HepG2 (cell line): ENCODE data around the gene URM1. TPM values are rescaled to one million over a fixed set of nuclear protein-coding genes. Genes with fewer than 3 reads are reported as not detected.

Experiments used
- CHCHD3 ChIP-seq: sonication (generic); formaldehyde crosslinking; IDR thresholded peaks from 2 replicates; pipeline ENCODE4 v1.8.0; 2022; ENCODE audit warnings: mild to moderate bottlenecking, missing genetic modification reagents, moderate library complexity
- GATAD1 ChIP-seq: IDR thresholded peaks from 2 replicates; pipeline ENCODE4 v1.6.1; 2016; ENCODE audit warnings: missing genetic modification reagents, missing compliant biosample characterization
- POLR2G ChIP-seq: fragments of 200-400 bp; formaldehyde crosslinking; IDR thresholded peaks from 2 replicates; pipeline ENCODE4 v1.6.1; 2018; ENCODE audit warnings: mild to moderate bottlenecking, low read depth, low read length, moderate library complexity
- SAFB2 ChIP-seq: sonication (generic); formaldehyde crosslinking; IDR thresholded peaks from 2 replicates; pipeline ENCODE4 v1.5.1; 2020; ENCODE audit warnings: missing genetic modification reagents, low read depth, mild to moderate bottlenecking, borderline replicate concordance
- SYNCRIP ChIP-seq: fragments of 200-400 bp; formaldehyde crosslinking; IDR thresholded peaks from 2 replicates; pipeline ENCODE4 v1.6.1; 2018; ENCODE audit warnings: mild to moderate bottlenecking, low read depth, low read length; ENCODE audit not compliant: insufficient read depth
- TBL1XR1 ChIP-seq: fragments of 150-350 bp; IDR thresholded peaks from 2 replicates; pipeline ENCODE4 v1.6.1; 2014; ENCODE audit warnings: borderline replicate concordance, low read length; ENCODE audit not compliant: partially characterized antibody
- THAP9 ChIP-seq: sonication (generic); formaldehyde crosslinking; IDR thresholded peaks from 2 replicates; pipeline ENCODE4; 2020; ENCODE audit warnings: missing genetic modification reagents, mild to moderate bottlenecking, borderline replicate concordance
- TIGD3 ChIP-seq: sonication (generic); formaldehyde crosslinking; IDR thresholded peaks from 2 replicates; pipeline ENCODE4 v1.5.1; 2020; ENCODE audit warnings: mild to moderate bottlenecking, missing genetic modification reagents, borderline replicate concordance
- ZNF558 ChIP-seq: sonication (generic); formaldehyde crosslinking; IDR thresholded peaks from 2 replicates; pipeline ENCODE4 v1.9.0; 2022; ENCODE audit warnings: mild to moderate bottlenecking, missing genetic modification reagents, borderline replicate concordance
- ZSCAN25 ChIP-seq: sonication (generic); formaldehyde crosslinking; IDR thresholded peaks from 2 replicates; pipeline ENCODE4 v1.8.0; 2022; ENCODE audit warnings: mild to moderate bottlenecking, missing genetic modification reagents
- polyA plus RNA-seq, 8 experiments: library from polyadenylated mRNA; depleted of rRNA in 3 of 8; stranded (reverse) in 7 of 8; unstranded in 1 of 8; fragments of >200 nt; fragmentation: Illumina TruSeq in 4 of 8; extraction: Trizol in 4 of 8; gene quantifications; 2 replicates each; pipeline versions ENCODE4 v1.2.1 to v1.2.3, GENCODE V29; 2011 to 2016; ENCODE audit warnings: low read depth in 4 of 8, missing spikeins in 1 of 8, mixed read lengths in 1 of 8; ENCODE audit not compliant: insufficient read depth in 1 of 8
- total RNA-seq, 5 experiments: library from RNA; depleted of rRNA; stranded (reverse); fragments of >200 nt; fragmentation: Illumina TruSeq; extraction: Trizol; gene quantifications; 2 replicates each; pipeline ENCODE4 v1.2.3, GENCODE V29; 2016; ENCODE audit warnings: low read depth in 1 of 5
- TF ChIP-seq, protein P1 (sequence below): sonication (generic); formaldehyde crosslinking; IDR thresholded peaks from 2 replicates; pipeline ENCODE4 v1.5.0; 2020; ENCODE audit warnings: mild to moderate bottlenecking, missing genetic modification reagents
- TF ChIP-seq, protein P2 (sequence below): sonication (generic); formaldehyde crosslinking; IDR thresholded peaks from 2 replicates; pipeline ENCODE4 v1.4.0; 2020; ENCODE audit warnings: mild to moderate bottlenecking, missing genetic modification reagents
- TF ChIP-seq, protein P3 (sequence below): sonication (generic); formaldehyde crosslinking; IDR thresholded peaks from 2 replicates; pipeline ENCODE4 v1.4.0; 2020; ENCODE audit warnings: missing genetic modification reagents
- TF ChIP-seq, protein P4 (sequence below): sonication (generic); formaldehyde crosslinking; IDR thresholded peaks from 2 replicates; pipeline ENCODE4 v1.4.0; 2020; ENCODE audit warnings: missing genetic modification reagents, borderline replicate concordance

The URM1 gene
- total and polyA plus RNA-seq, 2 of the 13 experiments (the other 11 are each of a cell fraction or from before 2014, with no cell fraction given), result 37.1 to 41.3 TPM

DNA sequence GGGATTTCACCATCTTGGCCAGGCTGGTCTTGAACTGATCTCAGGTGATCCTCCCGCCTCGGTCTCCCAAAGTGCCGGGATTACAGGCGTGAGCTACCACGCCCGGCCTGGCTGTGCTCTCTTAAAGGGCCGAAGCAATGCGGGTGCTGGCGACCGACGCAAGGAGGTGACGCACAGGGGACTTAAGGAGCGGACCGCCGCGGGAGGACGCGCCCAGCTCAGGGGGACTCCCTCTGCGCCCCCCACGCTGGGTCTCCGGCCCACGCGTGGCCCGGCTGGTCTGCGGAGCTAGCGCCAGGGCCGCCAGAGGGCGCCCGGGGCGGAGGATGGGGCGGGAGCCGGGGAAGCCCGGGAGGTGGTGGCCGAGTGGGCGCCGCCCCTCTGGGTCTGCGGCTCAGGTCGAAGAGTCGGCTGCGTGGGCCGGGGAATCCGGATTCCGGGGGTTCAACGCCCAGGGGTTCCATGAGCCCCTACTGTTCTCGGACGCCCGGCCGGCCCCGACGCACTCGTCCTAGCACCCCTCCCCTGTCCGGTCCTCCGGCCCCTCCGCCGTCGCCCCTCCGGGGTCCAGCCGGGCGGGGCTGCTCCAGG lies 49.0 kb downstream of the URM1 start (continued):
- TF ChIP-seq, protein P1, sequence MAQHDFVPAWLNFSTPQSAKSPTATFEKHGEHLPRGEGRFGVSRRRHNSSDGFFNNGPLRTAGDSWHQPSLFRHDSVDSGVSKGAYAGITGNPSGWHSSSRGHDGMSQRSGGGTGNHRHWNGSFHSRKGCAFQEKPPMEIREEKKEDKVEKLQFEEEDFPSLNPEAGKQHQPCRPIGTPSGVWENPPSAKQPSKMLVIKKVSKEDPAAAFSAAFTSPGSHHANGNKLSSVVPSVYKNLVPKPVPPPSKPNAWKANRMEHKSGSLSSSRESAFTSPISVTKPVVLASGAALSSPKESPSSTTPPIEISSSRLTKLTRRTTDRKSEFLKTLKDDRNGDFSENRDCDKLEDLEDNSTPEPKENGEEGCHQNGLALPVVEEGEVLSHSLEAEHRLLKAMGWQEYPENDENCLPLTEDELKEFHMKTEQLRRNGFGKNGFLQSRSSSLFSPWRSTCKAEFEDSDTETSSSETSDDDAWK, result no peak
- TF ChIP-seq TBL1XR1, result no peak
- TF ChIP-seq TIGD3 (CRISPR knock-in tag), result no peak
- TF ChIP-seq, protein P2, sequence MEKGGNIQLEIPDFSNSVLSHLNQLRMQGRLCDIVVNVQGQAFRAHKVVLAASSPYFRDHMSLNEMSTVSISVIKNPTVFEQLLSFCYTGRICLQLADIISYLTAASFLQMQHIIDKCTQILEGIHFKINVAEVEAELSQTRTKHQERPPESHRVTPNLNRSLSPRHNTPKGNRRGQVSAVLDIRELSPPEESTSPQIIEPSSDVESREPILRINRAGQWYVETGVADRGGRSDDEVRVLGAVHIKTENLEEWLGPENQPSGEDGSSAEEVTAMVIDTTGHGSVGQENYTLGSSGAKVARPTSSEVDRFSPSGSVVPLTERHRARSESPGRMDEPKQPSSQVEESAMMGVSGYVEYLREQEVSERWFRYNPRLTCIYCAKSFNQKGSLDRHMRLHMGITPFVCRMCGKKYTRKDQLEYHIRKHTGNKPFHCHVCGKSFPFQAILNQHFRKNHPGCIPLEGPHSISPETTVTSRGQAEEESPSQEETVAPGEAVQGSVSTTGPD (CRISPR knock-in tag), result no peak
- TF ChIP-seq CHCHD3, result no peak
- TF ChIP-seq, protein P3, sequence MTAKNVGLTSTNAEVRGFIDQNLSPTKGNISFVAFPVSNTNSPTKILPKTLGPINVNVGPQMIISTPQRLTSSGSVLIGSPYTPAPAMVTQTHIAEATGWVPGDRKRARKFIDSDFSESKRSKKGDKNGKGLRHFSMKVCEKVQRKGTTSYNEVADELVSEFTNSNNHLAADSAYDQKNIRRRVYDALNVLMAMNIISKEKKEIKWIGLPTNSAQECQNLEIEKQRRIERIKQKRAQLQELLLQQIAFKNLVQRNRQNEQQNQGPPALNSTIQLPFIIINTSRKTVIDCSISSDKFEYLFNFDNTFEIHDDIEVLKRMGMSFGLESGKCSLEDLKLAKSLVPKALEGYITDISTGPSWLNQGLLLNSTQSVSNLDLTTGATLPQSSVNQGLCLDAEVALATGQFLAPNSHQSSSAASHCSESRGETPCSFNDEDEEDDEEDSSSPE (CRISPR knock-in tag), result peak; percentile 43; the same call in 1 of the 2 replicates
- no peak for TF ChIP-seq ZNF558 (CRISPR knock-in tag)
- TF ChIP-seq SAFB2 (CRISPR knock-in tag), result no peak
- TF ChIP-seq POLR2G, result 0 out of 2 replicates have a peak, but pooled peaks have one; percentile 9
- TF ChIP-seq, protein P4, sequence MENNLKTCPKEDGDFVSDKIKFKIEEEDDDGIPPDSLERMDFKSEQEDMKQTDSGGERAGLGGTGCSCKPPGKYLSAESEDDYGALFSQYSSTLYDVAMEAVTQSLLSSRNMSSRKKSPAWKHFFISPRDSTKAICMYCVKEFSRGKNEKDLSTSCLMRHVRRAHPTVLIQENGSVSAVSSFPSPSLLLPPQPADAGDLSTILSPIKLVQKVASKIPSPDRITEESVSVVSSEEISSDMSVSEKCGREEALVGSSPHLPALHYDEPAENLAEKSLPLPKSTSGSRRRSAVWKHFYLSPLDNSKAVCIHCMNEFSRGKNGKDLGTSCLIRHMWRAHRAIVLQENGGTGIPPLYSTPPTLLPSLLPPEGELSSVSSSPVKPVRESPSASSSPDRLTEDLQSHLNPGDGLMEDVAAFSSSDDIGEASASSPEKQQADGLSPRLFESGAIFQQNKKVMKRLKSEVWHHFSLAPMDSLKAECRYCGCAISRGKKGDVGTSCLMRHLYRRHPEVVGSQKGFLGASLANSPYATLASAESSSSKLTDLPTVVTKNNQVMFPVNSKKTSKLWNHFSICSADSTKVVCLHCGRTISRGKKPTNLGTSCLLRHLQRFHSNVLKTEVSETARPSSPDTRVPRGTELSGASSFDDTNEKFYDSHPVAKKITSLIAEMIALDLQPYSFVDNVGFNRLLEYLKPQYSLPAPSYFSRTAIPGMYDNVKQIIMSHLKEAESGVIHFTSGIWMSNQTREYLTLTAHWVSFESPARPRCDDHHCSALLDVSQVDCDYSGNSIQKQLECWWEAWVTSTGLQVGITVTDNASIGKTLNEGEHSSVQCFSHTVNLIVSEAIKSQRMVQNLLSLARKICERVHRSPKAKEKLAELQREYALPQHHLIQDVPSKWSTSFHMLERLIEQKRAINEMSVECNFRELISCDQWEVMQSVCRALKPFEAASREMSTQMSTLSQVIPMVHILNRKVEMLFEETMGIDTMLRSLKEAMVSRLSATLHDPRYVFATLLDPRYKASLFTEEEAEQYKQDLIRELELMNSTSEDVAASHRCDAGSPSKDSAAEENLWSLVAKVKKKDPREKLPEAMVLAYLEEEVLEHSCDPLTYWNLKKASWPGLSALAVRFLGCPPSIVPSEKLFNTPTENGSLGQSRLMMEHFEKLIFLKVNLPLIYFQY (CRISPR knock-in tag), result peak; percentile 90
- peak; percentile 48; the same call in 1 of the 2 replicates for TF ChIP-seq ZSCAN25
- TF ChIP-seq THAP9 (CRISPR knock-in tag), result no peak
- TF ChIP-seq SYNCRIP, result no peak
- TF ChIP-seq GATAD1 (CRISPR knock-in tag), result peak; percentile 55; the same call in 1 of the 2 replicates
